GM19395 (cell line): Measurements from ENCODE around the gene NOTCH4.

ENCODE experiments used
- ATAC-seq: cut with Tn5 transposase; IDR thresholded peaks from one replicate; pipeline ENCODE4 v1.9.1; 2021; ENCODE audit warnings: mild to moderate bottlenecking, moderate library complexity; ENCODE audit not compliant: unreplicated experiment

The NOTCH4 gene

DNA sequence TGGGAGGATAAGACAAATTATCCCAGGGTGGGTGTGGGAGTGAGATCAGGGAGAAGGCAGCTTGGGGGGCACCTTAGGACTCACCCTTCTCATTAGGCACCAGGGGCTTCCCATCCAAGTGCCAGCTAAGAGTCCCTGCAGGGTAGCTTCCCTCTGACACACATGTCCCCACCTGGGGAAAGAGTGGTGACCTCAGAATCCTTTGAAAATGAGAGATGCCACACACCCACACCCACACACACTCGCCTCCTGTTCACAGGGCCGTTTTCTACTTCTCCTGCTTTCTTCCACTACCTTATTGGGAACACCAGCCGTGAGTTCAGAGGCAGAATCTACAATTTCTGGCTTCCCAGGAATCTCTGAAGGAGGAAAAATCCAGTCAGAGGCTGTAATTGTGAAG, 40.8 kb downstream of the NOTCH4 start:
- no peak for ATAC-seq

DNA sequence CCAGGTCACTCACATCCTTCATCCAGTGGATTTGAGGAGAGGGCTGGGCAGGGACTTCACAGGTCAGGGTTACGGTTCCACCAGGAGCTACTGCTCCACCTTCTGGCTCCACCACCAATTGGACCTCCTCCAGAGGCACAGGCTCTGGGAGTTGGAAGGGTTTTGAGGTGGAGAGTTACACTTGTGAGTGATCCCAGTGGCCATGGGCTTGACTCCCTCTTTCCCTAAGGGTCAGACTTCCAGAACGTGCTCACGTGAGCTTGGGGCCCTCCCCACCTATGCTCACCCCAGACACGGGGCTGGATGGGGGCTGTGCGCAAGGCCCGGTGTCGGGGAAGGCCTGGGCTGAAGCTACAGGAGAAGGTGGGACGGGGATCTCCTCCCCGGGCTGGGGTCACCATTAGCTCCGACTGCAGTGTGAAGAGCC, 41.3 kb downstream of the NOTCH4 start:
- ATAC-seq: no peak

DNA sequence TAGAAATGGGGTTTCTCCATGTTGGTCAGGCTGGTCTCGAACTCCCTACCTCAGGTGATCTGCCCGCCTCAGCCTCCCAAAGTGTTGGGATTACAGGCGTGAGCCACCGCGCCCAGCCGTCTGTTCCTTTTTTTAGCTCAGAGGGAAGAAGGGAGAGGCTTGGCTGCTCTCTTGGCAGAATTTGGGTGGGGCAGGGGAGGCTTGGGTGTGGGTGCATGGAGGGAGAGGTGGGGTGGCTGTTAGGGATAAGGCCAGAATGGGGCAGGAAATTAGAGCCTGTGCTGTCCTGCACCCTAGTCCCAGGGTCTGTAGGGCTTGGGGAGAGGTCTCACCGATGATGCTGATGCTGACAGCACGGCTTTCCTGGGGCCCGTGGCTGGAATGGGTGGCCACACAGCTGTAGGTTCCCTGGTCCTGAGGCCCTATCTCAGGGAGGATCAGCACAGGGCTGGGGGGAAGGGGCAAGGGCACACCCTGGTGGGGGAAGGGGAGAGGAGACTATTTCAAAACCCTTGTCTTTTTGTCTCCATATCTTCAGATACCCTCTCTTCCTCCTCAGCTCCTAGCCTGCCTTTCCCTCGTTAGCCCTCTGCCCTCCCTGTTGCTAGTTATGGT, 41.8 kb downstream of the NOTCH4 start:
- ATAC-seq: no peak

DNA sequence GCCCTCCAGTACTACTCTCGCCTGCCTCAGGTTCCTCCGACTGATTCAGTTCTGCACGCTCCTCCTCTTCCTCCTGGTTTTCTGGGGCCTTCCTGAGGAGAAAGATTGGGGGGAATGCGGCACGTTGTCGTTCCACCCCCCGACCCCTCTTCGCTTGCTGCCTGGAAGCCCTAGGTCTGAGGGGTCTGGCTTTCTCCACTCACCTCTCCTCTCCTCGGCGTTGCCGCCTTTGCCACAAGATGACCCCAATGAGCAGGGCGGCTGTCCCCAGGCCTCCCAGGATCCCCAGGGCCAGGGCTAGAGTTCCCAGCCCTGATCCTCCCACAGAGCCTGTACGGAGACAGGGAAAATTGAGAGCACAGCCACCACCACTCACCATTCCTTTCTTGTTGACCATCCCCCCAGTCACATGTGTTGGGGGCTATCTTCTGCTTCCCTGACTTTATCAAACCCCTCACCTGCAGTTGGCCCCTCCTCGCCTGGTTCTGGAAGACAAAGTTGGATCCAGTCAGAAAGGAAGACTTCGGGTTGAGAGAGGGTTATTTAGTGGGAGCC, 42.6 kb downstream of the NOTCH4 start:
- no peak for ATAC-seq

DNA sequence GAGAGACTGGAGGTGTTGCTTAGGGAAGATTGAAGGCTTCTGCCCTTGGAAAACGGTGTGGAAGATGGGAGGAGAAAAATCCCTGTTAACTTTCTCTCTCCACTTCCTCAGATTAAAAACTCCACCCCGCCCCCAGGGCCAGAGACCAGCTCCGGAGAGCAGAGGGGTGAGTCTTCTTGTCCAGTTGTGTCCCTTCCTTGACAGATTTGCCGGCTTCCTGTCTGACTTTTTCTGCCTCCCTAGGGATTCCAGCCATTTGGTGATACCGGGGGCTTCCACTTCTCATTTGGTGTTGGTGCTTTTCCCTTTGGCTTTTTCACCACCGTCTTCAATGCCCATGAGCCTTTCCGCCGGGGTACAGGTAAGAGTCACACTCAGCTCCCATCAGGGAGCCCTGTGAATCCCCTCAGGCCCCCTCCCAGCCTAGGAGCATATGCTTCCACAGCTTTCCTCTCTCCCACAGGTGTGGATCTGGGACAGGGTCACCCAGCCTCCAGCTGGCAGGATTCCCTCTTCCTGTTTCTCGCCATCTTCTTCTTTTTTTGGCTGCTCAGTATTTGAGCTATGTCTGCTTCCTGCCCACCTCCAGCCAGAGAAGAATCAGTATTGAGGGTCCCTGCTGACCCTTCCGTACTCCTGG, 44.0 kb downstream of the NOTCH4 start:
- no peak for ATAC-seq

DNA sequence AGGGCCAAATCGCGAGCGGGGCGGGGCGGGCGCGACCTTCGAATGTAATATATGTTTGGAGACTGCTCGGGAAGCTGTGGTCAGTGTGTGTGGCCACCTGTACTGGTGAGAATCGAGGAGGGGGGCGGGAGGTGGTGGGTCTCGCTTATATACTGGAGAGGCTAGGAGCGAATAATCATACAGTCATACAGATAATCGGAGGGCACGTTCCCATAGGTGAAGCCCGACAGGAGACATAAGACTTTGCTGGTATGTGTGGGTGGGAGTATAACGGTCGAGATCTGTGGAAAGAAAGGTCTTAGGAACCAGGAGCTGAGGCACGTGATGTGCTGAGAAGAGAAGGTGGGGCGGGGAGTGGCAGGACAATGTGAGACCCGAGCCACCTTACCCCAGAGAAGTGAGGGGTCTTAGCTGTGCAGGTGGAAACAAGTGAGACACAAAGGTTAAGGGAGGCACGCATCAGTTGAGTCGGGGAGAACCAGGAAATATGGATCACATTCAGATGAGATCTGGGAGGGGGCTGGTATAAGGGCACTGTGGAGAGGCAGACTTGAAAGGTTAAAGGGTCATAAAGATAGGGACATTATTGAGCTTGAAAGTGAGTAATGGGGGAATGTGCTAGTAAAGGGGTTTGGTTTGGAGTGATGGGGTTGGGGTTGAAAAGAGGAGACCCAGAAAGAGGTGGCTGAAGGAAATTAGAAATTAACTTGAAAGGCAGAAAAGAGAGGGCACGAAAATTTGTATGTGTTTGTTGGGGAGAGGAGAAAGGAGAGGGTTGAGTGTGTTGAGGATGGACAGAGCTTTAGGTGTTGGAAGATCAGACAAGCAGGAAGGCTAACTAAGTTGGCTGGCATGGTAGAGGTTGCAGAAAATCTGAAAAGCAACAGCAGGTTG, 45.1 kb downstream of the NOTCH4 start:
- peak; percentile 0 for ATAC-seq

DNA sequence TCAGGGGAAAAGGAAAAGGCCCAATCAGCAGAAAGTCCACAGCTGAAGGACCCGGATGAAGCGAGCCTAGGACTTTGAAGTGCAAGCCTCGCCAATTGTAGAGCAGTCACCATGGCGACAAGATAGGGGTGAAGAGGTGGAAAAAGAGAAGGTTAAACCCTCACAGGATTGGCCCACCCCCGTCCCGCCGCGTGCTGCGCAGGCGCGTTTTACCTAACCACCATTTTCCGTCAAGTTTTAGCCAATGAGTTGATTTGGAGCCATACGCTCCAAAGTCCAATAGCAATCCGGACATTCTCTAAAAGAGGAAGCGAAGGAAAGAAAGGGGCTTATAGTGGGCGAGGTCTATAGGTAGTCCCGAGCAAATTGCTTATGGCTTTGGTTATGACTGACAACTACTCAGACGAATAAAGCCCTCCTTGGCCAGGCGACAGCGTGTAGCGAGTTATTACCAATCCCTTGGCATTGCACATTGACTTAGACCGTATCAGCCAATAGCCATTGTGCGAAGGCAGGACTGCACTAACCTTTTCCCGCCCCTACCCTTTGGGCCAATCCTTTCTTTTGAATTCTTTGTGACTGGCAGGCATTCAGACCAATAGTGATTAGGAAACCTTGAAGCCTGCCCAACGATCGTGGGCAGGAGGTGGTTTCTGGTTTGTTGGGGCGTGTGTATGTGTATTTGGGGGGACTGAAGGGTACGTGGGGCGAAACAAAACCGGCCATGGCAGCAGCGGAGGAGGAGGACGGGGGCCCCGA, 45.9 kb downstream of the NOTCH4 start, which contains the start of gene RNF5:
Gene RNF5, plus strand, starts transcription at position 618 of the 759 bp plus-strand sequence. Its CDS starts 107 bp downstream, at position 725.
- peak; percentile 81 for ATAC-seq

DNA sequence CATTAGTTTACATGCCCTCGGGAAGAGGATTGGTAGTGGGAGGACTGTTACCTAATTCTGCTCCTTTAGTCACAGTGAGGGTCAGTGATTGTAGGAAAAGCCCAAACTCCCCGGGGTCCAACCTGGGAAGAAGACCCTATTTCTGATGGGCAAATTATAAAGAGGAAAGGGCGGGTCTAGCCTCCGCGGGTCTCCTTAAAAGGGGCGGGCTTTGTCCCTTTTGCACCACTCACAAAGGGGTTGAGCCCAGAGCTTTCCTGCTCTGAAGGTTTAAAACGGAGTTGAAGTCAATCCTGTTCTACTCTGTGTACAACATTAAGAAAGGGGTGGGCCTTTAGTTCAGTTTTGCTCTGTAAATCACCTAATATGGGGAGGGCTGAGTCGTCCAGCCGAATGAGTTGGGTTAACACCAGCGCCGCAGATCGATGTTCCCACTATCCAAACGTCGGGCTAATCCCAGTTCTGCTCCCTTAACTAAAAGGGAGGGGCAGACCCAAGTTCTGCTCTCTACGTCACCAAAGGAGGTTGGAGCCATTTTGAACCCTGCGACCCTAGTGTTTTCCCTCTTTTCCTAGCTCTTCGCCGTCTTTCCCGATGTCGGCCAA, 46.6 kb downstream of the NOTCH4 start:
- peak; percentile 2 for ATAC-seq

DNA sequence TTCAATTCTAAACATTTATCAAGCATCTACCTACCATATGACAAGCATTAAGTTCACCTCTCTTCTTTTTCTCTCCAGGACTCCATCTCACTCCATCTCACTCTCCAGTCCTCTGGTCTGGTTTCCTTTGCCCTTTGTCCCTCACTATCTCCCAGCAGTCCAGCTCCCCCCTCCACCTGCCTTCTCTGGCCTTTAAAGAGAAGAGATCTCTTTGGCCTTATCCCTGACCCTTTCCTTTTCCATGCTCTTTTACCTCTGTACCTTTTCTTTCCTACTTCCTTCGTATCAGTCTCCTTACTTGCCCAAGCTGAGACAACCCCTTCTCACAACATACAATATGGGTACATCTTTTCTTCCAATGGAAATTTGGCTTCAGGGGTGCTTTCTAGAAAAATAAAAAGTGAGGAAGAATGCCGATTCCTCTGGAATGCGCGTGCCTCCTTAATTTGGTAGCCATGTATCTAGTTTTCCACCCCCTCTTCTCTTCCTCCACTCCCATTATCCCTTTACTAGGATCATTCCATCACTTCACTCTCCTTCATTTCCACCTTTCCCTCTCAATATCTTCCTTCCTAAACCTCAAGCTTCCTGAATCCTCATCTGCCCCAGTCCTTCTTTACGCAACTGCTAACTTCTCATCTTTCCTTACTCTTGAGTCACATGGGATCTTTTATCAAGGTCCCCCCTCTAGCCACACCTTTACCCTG, 47.2 kb downstream of the NOTCH4 start:
- ATAC-seq: no peak

DNA sequence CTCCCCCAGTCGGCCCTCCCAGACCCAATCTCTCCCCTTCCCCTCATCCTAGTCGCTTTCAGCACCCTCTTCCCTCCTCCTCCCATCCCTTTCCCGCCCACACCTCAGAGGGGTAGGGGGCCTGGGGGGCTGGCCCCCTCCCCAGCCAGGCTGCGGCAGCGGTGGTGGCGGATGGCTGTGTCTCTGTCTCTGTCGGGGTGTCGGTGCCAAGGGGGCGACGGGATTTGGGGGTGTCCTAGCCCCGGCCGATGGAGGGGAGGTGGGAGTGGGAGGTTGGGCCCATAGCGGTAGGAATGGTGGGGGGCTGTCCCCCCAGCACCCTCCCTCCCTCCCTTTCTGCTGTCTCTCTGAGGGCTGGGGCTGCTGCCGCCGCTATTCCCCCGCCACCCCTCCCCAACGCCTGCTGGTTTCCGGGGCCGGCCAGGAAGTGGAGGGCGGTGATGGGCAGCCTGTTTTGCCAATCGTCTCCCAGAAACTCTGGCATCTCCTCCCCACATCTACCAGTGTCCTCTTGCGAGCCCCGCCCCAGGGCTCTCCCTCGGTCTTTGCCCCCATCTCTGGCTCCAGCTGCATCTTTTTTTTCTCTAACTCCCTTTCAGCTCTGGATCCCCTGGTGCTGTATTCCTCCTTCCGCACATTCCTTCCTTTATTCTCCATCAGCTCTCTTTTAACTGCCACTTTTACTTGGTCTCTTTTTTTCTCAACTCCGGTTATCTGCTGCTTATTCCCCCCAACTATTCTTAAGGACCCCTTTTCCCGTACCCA, 48.0 kb downstream of the NOTCH4 start, which contains the start of gene AGPAT1:
Gene AGPAT1, minus strand, starts transcription at position 374 of the 765 bp plus-strand sequence. CDS start 4,588 bp downstream, outside the sequence.
- ATAC-seq: peak; percentile 40

DNA sequence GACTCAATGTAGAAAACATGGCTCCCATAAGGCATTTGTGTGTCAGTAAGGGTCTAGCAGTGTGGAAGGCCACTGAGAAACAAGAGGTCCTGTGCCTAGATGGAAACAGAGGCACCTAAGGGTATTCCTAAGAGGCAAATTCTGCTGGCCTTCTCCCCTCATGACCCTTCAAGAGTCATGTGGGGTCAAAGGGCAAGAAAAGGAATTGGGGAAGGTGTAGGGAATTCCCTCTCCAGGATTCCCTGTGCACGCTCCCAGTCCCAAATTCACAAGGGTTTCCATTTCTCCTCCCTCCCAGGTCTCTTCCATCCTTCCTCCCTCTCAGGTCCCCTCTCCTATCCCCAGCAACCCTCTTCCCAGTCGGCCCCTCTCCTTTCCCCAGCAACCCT, 48.6 kb downstream of the NOTCH4 start:
- ATAC-seq: no peak

DNA sequence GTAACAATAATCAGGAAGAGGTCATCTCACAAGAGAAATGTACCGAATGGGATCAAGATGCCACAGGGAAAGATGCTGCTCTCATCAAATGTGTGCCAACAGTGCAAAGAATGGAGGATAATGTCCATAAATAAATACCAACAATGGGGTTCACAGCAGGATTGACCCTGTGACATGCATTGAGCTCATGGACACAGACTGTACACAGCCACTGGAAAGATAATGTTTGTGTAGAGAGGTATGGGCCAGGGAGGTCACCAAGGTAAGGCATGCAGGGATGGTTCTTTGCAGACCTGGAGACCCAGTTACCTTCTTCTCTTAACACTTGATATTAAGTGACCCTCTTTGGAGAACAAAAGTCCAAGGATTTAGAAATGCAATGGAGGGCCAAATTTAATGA, 49.5 kb downstream of the NOTCH4 start:
- no peak for ATAC-seq

DNA sequence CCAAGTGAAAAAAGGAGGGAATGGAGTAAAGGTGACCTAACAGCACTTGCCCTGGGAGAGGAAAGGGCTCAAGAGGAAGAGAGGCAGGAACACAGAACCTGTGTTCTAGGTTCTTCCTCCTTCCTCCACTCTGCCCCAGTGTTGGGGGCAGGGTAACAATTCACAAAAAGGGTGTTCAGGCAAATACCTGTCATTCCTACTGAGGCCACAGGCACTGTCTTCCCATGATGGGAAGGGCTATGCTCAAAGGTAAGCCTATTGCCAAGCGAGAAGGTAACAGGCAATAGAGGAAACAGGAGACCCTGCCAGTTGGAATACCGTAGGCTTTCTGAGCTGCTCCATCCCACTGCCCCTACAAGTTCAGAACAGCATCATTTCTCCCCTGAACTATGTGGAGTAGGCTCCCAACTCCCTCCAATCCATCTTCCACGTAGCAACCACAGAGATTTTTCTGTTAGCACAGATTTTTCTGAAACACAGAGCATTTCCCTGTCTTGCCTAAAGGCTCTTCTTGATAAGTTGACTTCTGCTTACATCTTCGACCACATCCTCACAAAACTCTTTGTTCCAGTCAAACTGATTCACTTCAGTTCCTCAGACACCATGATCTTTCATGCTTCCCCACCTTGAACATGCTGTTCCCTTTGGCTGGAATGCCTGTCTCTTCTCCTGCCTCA, 50.7 kb downstream of the NOTCH4 start:
- no peak for ATAC-seq

DNA sequence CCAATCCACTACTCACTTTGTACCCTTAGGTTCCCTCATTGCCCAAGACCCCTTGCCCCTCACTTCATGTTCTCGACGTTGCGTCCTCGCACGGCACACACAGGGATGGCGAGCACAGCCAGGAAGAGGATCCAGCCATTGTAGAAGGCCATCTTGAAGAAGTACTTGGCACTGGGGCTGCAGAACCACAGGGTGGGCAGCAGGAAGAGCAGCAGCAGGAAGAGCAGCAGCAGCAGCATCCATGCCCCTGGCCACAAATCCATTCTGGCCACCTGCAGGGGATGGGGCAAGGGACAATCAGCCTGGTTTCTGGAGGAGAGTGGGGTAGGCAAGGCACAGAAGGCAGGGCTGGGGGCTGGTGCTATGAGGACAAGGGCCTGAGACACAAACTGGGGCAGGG, 52.6 kb downstream of the NOTCH4 start:
- no peak for ATAC-seq

DNA sequence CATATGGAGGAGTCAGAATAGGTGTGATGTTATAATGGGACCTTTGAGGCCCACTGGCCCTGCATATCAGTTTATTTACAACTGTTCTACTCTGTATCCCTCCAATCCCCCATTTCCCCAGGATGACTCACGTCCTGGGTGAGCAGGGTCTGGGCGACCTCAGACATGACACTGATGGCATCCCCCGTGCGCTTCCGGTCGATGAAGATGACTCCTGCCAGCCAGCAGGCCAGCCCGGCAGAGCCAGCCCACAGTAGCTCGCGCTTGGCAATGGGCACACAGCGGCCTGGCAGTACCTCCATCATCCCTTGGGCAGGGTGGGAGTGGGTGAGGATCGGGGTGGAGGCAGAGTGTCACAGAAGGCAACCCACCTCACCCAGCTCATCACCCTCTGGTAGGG, 53.6 kb downstream of the NOTCH4 start:
- no peak for ATAC-seq

DNA sequence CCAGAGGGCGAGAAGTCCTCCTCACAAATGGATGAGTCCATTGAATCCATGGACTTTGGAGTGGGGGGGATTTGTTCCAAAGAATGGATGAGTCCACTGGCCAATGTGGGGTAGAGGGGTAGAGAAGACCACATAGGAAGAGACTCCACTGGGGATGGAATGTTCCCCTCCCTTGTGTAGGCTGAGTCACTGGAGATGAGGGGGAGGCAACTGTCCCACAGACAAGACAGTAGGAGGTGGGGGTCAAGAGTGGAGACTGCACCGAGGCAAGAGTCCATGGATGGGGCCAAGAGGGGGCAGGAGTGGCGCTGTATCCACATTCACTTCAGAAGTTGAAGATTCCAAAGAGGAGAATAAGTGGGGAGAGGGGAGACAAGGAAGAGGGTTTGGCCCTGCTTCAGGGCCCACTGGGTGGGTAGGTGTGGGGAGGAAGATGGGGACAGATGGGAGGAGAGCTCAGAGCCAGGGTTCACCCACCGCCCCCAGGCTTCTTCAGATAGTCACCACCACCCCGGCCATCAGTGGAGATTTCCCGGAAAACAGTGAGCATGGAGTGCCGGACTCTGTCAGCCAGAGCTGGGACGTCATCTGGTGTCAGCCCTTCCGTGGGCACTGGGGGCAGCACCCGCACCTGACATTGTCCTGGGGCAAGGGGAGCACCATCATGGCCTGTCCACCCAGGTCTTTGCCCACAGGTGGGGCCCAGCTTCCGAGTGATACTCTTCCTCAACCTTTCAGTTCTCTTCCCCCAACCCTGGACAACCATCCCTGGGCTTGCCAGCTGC, 54.9 kb downstream of the NOTCH4 start:
- no peak for ATAC-seq

DNA sequence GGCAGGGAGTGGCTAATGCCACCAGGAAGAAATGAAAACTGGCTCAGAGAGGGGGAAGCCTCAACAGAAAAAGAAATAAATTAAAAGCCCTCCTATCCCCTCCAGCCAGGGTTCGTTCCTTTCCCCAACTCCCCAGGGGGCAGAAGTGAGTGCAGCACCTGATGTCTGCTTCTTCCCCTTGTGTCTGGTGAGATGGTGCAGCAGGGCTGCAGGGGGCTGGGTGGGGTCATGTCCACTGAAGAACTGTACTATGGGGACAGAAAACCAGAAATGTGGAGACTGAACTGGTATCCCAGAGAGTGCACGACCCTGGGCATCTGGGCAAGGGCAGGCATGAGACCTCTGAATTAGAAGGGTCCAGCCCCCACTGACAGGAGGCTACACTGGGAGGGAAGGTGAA, 55.5 kb downstream of the NOTCH4 start:
- no peak for ATAC-seq
